NCI-H510A treated with DMSO at 0.1 percent for 48 hours (cell line): ENCODE measurements around the gene PAFAH1B2.
"Not testable (repeated sequence)": the region's sequence is repeated elsewhere in the genome, so short reads cannot be mapped to it uniquely, and the experiment has no call there.

ENCODE experiments used
- DNase-seq: peaks from one replicate; lab custom pipeline; 2025; lab: John Stamatoyannopoulos, UW

PAFAH1B2 gene

DNA sequence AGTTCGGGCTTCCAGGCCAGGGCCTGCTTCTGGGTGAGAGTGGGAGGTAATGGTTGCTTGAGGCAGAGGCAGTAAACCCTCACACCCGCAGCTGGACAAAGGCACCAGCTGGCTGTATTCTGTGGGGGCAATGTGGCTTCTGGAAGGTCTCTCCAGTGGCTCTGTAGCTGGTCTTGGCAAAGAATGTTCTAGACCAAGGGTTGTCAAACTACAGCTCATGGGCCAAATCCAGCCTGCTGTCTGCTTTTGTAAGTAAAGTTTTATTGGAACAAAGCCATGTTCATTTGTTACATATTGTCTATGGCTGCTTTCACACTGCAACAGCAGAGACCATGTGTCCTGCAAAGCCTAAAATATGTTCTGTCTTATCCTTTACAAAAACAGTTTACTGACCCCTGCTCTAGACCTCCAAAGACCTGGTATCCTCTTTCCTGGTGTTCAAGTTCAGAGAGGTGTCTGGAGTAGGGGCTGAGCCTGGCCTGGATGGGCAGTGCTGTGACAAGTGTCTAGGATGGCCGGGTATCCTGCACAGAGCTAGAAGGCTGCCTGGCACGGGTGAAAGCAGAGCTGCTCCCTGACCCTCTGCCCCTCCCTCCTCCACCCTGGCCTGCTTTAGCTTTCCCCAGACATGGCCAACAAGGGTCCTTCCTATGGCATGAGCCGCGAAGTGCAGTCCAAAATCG is 58.4 kb downstream of the PAFAH1B2 start:
- no peak for DNase-seq

DNA sequence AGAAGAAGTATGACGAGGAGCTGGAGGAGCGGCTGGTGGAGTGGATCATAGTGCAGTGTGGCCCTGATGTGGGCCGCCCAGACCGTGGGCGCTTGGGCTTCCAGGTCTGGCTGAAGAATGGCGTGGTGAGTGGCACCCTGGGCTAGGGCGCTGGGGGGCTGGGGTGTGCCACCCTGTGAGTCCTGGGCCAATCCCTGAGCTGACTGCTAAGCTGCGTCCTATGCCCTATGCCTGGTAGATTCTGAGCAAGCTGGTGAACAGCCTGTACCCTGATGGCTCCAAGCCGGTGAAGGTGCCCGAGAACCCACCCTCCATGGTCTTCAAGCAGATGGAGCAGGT is 59.0 kb downstream of the PAFAH1B2 start:
- DNase-seq = no peak

DNA sequence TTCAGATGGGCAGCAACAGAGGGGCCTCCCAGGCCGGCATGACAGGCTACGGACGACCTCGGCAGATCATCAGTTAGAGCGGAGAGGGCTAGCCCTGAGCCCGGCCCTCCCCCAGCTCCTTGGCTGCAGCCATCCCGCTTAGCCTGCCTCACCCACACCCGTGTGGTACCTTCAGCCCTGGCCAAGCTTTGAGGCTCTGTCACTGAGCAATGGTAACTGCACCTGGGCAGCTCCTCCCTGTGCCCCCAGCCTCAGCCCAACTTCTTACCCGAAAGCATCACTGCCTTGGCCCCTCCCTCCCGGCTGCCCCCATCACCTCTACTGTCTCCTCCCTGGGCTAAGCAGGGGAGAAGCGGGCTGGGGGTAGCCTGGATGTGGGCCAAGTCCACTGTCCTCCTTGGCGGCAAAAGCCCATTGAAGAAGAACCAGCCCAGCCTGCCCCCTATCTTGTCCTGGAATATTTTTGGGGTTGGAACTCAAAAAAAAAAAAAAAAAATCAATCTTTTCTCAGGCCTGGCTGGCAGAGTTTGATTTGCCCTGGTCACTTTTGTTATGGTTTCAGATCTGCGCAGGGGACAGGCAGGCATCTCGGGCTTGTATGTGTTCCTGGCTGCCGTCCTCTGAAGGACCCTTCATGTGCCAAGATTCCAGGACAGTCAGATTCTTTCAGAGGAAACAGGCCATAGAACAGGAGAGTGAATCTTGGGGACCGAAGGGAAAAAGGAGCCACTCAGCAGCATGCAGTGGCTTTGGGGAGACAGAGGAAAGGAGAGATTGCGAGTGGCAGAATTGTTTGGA is 60.4 kb downstream of the PAFAH1B2 start:
- no peak for DNase-seq

DNA sequence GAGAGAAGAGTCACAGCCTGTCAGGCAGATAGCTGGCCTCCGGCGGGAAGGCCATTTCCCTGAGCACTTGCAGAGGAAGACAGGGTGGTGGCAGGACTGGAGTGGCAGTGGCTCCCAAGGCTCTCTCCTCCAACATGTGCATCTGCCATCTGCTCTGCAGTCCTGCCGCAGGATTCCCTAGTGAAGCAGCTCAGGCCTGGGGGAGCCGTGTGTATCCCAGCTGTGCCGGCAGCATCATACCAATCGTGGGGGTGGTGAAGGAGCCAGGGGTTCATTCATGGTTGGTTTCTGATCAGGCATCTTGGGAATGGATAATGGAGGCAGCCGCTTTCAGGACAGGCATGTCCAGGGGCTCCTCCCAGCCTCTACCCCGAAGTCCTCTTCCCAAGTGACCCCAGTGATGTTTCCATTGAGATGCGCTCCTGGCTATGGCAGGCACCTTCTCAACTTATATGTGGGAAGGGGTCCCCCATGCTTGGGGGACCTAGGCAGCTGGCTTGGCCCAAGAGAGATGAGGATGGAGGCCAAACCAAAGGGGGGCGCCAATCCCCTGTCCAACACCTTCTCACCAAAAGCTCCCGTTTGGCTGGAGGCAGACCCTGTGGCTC is 61.2 kb downstream of the PAFAH1B2 start:
- no peak for DNase-seq

DNA sequence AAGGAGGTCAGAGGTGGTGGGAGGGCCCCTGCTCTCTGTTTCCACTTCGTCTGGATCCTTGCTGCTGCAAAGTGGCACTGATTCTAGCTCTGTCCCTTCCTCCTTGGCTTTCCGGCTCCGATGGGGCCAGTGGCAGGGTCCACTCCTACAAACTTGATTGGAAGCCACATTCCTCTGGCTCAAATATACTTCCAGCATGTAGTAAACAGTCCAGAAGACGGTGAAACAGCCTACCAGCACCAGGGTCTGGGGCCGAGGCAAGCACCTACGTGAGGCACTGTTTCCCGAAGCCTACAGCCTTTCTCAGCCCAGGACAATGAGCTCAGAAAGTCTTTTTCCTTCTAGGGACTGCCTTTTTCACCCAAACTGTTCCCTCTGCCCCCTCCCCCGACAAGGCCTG is 62.0 kb downstream of the PAFAH1B2 start:
- not testable (repeated sequence) for DNase-seq

DNA sequence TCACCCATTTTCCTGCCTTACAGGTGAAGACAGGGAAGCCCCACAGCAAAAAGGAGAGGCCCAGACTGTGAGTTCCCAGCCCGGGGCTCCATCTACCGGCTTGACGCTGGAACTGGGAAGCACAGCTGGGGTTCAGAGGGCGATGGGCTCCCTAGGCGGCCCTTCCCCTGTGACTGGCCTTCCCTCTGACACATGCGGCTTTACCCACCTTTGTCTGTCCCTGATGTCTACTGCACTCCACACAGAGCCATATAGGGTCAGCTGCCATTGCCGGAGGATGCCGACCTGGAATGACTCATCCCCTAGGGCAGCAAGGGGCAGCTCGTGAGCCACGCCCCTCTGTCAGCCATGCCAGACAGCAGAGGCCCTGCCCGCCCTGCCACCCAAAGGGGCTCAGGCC is 62.8 kb downstream of the PAFAH1B2 start:
- DNase-seq = not testable (repeated sequence)

DNA sequence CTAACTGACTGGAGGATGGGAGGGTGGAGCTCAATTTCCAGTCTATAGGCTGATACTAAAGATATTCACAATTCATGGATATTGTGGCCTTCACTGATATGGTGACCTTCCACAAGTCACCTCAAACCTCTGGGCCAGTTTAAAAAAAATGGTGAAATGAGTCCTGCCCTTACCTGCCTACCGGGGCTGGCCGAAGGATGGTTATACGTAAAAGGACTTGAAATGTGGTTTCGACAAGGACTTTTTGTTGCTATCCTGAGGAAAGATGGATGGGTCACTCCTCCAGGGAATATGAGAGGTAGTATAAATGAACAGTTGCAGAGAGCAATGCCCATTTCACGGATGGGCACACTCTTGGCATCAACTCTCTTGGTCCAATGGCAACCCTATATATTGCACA is 63.4 kb downstream of the PAFAH1B2 start:
- not testable (repeated sequence) for DNase-seq

DNA sequence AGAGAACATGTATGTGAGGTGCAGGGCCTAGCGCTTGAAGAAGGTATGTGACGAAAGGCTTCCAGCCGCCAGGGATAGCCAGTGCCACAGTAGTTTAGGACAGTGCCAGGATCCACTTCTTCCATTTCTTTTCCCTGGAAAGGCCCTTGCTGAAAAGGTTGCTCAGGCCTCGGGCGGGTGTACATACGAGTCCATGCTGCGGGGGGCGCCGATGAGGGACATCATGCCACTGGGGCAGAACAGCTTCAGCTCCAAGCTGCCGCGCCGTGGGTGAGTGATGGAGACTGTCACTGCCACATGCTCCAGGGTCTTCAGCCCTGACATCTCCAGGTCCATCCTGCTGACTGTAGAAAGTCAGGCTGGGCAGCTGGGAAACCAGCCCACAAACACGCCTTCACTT is 64.6 kb downstream of the PAFAH1B2 start:
- DNase-seq = not testable (repeated sequence)

DNA sequence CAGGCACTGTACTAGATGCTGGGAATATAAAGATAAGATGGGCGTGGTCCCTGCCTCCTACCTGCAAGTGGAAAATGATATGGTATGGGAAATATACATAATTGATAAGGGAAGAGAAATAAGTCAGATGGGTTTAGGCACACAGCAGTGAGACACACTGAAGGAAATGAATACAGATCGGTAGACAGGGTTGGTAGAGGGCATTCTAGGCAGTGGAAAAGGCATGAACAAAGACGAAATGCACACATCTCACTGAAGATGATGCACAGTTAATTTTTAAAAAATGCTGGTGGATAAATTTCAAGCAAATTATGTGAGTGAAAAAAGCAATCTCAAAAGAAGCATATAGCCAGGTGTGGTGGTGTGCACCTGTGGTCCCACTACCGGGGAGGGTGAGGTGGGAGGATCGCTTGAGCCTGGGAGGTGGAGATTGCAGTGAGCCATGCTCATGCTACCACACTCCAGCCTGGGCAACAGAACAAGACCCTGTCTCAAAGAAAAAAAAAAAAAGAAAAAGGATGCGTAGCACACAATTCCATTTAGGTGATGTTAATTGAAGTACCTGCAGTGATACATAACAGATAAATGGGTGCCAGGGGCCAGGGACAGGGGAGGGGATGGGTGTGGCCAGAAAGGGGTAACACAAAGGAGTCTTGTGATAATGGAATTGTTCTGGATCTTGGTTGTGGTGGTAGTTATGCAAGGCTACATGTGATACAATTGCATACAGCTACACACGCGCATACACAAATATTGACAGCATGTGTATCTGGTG is 65.5 kb downstream of the PAFAH1B2 start:
- DNase-seq = not testable (repeated sequence)

DNA sequence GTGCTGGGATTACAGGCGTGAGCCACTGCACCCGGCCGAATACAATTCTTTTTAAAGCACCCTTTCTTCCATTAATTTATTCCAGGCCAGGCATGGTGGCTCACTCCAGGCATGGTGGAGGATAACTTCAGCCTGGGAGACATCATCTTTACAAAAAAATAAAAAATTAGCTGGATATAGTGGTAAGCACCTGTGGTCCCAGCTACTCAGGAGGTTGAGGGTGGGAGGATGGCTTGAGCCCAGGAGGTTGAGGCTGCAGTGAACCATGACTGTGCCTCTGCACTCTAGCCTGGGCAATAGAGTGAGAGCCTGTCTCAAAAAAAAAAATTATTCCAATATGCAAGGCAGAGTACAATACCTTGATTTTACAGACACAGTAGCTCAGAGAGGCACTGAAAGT is 66.5 kb downstream of the PAFAH1B2 start:
- DNase-seq = no peak

DNA sequence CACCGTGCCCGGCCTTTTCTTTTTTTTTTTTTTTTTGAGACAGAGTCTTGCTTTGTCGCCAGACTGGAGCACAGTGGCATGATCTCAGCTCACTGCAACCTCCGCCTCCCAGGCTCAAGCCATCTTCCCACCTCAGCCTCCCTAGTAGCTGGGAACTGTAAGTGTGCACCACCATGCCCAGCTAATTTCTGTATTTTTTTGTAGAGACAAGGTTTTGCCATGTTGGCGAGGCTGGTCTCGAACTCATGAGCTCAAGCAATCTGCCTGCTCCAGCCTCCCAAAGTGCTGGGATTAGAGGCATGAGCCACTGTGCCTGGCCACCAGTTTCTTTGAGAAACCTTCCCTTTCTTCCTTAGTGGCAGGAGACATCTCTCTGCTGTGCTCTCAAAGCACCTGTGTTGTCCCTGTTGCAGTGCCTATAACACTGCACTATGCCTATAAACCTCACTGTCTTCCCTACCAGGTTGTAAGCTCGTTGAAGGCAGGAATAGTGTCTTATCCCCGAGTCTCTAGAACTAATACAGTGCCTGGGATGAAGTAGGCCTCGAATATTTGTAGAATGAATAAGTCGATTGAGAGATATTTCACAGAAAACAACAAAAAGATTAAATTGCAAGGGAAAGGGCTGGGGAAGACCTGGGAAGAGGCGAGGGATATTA is 68.7 kb downstream of the PAFAH1B2 start:
- no peak for DNase-seq

DNA sequence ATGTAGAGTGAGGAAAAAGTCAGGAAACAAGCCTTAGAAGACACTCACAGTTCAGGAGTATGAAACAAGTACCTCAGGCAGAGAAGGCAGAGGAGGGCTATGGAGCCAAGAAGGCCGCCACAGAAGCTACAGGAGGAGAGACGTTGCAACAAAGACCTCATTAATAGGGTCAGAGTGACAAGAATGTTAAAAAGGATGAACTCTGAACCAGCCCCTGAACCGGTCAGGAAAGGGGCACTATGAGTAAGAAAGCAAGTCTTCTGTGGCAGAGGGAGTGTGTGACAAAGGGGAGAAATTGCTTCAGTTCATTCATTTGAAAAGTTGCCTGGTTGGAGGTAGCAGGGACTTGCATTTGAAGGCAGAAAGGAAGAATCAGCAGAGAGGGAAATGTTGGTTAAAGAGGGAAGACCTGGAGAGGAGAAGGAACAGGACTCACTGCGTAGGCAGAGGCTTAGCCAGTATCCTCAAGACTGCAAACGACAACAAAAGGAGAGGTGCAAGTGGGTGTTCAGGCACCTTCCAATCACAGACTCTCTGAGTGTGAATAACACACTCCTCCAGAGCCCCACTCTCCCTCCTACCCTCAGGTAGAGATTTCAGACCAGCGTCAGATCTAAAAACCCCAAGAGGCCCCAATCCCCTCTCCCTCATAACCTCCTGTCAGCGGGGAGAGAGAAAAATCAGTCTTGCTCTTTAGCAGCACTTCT is 70.5 kb downstream of the PAFAH1B2 start:
- no peak for DNase-seq

DNA sequence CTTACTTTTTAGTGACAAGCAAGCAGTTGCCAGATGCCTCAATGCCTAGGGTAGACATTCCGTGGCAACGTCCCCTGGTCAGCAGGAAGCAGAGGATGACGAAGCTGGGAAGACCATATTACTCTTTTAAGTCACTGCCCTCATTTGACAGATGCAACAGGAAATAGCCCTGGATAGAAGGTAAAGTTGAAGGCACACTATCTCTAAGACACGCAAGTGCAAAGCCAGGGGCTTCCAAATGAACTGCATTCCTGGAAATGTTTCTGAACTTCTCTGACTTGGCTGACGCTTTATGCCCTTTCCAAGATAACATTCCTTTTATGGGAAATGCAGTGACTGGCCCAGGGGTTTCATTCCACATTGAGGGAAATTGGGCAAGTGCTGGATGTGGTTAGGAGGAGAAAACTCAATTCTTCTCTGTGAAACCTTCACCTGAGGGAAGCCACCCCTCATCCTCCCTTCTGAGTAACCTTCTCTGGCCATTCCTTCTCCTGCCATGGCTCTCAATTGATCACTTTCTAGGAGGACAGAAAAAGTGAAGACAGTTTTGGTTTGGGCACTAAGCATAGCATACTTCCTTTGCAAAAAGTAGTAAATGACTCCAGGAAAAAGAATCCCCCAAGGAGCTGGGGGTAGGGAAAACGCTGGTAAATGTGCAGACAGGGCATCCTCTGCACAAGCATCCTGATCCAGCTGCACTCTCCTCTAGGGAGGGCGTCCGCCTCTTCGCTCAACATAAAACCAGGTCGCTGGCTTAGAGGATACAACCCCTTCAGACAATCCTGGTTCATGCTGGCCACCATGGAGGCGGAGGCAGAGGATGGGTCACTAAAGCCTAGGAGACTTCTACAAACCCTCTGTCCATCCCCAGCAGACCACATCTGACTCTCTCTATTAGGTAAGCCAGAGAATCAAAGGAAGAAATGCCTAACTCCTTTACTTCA is 73.3 kb downstream of the PAFAH1B2 start:
- no peak for DNase-seq

DNA sequence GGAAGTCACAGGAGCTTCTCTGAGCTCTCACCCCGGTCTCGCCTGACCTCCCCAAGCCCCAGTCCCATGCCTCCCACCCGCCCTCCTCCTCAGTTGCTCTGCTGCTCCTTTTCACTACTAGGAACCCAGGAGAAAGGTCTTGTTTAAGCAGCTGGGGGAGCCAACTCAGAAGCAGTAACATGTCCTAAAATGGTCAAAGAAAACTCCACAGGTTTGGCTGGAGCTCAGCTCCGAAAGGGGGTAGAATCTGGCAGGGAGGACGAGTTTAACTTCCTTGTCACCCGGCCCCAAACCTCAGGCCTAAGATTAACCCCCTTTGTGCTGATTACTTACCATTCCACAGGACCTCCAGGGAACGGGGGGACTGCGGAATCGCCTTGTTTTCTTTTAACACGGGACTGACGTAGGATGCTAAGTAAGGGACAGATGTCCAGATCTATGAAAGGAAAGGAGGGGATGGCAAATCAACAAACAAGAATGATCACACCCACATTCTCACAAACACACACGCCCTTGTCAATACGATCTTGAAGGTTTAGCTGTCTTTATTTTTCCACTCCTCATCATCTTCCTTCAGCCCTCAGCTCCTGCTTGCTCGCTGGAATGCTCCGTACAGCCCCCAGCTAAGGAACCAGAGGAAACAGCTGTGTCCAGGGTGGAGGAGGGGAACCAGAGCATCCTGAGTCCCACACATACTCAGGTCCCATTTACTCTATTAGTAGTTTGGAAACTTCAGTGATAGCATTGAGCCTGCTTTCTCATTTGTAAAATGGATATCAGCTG is 74.2 kb downstream of the PAFAH1B2 start:
- DNase-seq = no peak

DNA sequence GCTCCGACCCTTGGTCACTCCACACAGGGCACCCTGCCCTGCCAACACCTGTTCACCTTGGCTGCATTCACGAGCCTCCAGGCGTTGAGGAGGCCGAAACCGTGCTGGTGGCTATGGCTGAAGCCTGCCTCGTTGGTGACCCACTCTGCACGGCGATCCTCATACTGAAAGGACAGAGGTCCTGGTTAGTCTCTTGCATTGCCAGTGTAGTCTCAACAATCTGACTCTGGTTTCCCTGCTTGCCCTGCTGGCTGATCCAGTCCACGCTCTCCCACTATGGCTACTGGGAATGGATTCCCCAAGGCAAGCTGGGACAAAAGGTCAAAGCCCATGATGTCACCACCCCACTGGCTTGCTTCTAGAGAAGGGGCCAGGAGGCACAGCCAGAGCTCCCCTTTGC is 74.9 kb downstream of the PAFAH1B2 start:
- no peak for DNase-seq

DNA sequence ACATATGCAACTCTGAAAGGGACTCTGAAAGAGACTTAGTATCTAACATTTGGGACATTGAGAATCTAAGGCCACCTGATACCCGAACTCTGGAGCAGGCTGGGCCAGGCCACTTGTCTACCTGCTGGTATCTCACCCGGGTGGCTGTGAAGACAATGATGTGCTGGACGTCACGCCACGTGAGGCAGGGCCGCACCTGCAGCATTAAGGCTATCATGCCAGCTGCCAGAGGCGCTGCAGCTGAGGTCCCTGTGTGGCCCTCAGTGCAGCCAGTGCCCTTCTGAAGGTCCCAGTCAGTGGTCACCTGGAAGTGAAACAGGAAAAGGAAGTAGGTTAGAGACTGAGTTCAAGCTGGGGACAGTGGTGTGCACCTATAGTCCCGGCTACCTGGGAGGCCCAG is 75.4 kb downstream of the PAFAH1B2 start:
- DNase-seq = no peak

DNA sequence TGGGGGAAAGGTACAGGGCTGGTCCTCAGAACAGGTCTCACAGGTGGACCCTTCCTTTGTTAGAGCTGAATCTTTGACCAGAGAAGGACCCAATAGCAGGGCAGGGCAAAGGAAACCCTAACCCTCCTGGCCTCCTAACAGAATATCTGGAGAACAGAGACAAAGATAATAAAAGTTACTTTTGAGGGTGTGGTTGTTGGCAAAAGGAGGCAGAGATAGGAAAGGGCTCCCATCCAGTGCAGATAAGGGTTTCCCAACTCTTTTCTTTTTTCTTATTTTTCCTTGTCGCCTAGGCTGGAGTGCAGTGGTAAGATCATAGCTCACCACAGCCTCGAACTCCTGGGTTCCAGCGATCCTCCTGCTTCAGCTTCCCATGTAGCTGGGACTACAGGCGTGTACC is 75.9 kb downstream of the PAFAH1B2 start:
- DNase-seq = no peak

DNA sequence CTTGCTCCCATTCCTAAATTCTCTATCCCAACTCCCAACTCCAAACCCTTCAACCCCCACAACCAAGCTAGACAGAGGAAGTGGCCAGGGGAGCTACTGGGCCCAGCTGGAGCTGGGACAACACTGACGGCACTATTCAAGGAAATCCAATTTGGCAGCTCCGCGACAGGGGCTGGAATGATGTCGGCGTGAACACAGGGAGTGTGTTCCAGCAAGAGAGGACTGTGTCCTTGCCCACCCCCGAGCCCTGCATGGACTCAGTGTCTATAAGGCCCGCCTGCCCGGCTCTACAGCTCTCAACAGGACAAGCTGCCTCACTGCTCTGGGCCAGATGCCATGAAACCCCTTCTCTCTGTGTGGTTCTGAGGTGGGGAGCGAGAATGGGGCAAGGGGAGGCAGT is 76.5 kb downstream of the PAFAH1B2 start:
- DNase-seq = no peak

DNA sequence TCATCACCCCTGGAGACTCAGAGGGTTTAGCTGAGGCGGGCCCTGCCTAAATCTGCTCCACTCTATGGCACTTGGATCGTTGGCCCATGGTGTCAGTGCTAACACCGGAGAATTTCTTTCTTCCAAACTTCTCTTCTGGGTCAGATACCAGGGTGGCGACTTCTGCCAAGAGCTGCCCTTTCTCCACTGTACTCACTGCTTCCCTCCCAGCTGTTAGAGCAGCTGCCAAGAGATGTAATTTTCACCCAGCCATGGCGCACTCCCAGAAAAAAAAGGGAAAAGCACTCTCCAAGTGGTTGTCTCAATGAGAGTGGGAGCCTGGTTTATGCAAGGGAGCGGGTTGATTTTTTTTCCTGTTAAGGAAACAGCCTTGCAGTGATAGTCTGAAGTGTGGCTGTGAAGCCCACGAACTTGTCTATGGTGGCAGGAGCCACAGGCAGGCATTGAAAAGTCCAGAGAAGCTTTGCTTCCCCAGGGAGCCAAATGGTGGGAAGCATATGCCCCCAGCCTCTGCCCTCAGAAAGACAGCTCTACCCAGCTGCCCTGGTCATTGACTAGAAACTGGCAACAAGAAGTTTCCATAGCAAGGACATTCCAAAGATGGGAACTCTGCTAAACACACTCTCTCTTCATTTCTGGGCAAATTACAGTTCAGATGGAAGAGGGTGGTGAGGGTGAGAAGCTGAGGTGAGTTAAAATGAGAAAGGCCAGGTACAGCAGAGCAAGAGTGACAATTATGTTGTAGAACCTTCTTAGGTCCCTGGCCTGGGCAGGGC is 77.1 kb downstream of the PAFAH1B2 start:
- no peak for DNase-seq
